Tibial artery (tissue), 4 donors: Measurements from ENCODE around the gene NLRC5.

Experiments used
- DNase-seq, 2 donors: peaks; one replicate each; pipeline ENCODE4 v3.0.0-alpha.2; 2019
- H3K27ac ChIP-seq, 2 donors: fragments of 200-600 bp; sonication (generic) in 1 of 2; 1 replicate in 1 of 2; 2 replicates in 1 of 2; pipeline ENCODE4 v1.5.1; 2018 to 2019; ENCODE audit warnings: mild to moderate bottlenecking in 1 of 2
- H3K27me3 ChIP-seq, 2 donors: fragments of 200-600 bp; sonication (generic) in 1 of 2; one replicate each; pipeline versions ENCODE4 v1.5.1 to v1.6.0; 2016 to 2019
- H3K36me3 ChIP-seq, 3 donors: fragments of 200-600 bp; sonication (generic) in 2 of 3; one replicate each; pipeline ENCODE4 v1.5.1; 2016 to 2019; ENCODE audit warnings: mild to moderate bottlenecking in 2 of 3
- H3K4me1 ChIP-seq, 4 donors: fragments of 200-600 bp; sonication (generic) in 2 of 4; 1 replicate in 3 of 4; 2 replicates in 1 of 4; pipeline ENCODE4 v1.5.1; 2016 to 2019
- H3K4me3 ChIP-seq, 2 donors: fragments of 200-600 bp; sonication (generic) in 1 of 2; 1 replicate in 1 of 2; 2 replicates in 1 of 2; pipeline ENCODE4 v1.5.1; 2018 to 2019; ENCODE audit warnings: mild to moderate bottlenecking in 2 of 2
- H3K9me3 ChIP-seq, 3 donors: fragments of 200-600 bp; sonication (generic) in 1 of 3; one replicate each; pipeline ENCODE4 v1.5.1; 2016 to 2019
- CTCF ChIP-seq, 2 experiments: fragments of 200-600 bp in 1 of 2; fragments of 450-650 bp in 1 of 2; IDR thresholded peaks; one replicate each; pipeline ENCODE4 v1.5.1; 2017 to 2019; ENCODE audit warnings: antibody characterized with exemption in 2 of 2, mild to moderate bottlenecking in 1 of 2, moderate library complexity in 1 of 2
- intact Hi-C: fragments of 100-400 bp; cut with DNase I; formaldehyde crosslinking; loops from one replicate; pipeline ENCODE4 v1.15.0; 2023; ENCODE audit warnings: low total_unique reads

The NLRC5 gene

GRCh38 chr16:56997931-56998330 is 8.6 kb downstream of the NLRC5 start:
- Histone ChIP-seq H3K27me3 (no peaks in the 10 kb centered on the region), H3K9me3 (no peaks in the 10 kb centered on the region), H3K36me3 (no peaks in the 10 kb centered on the region), H3K27ac (no peak overlapping the region), H3K4me3 (no peak overlapping the region), H3K4me1 (peaks cover 0 to 30% (median 26%) of the 10 kb centered on the region in 4 donors)
- no peak for DNase-seq
- intact Hi-C loops, result no loop called here
- no peak for TF ChIP-seq CTCF (IDR thresholded peaks at IDR 0.05)

GRCh38 chr16:56998352-56998751 is 9.0 kb downstream of the NLRC5 start:
- intact Hi-C loops, result no loop called here
- peaks cover 0 to 30% (median 26%) of the 10 kb centered on the region in 4 donors for H3K4me1 ChIP-seq
- no peaks in the 10 kb centered on the region for H3K36me3 ChIP-seq

DNA sequence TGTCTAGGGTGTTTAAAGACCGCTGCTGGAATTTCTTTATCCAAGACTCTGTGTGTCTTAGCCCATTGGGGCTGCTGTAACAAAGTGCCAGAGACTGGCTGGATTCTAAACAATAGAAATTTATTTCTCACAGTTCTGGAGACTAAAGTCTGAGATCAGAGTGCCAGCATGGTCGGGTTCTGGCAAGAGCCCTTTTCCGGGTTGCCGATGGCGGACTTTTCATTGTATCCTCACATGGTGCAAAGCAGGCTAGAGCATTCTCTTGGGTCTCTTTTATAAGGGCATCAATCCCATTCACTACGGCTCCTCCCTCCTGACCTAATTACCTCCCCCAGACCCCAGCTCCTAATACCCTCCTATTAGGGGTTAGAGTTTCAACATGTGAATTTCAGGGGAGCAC is 9.5 kb downstream of the NLRC5 start:
- Histone ChIP-seq H3K36me3 (no peaks in the 10 kb centered on the region), H3K27ac (peak overlapping the region; percentile 57 to 72), H3K4me3 (no peak overlapping the region), H3K9me3 (no peaks in the 10 kb centered on the region), H3K27me3 (no peaks in the 10 kb centered on the region), H3K4me1 (peaks cover 0 to 30% (median 26%) of the 10 kb centered on the region in 4 donors)
- no peak for DNase-seq
- intact Hi-C loops, result no loop called here
- no peak for TF ChIP-seq CTCF (IDR thresholded peaks at IDR 0.05)

More at GRCh38 chr16:56998352-56998751, 9.0 kb downstream of the NLRC5 start:
- TF ChIP-seq CTCF (IDR thresholded peaks at IDR 0.05), result no peak
- Histone ChIP-seq H3K4me3 (no peak overlapping the region), H3K27ac (no peak overlapping the region), H3K27me3 (no peaks in the 10 kb centered on the region), H3K9me3 (no peaks in the 10 kb centered on the region)
- no peak for DNase-seq

GRCh38 chr16:56999409-57000270 is 10.3 kb downstream of the NLRC5 start:
- Histone ChIP-seq H3K9me3 (no peaks in the 10 kb centered on the region), H3K4me1 (peaks cover 0 to 30% (median 26%) of the 10 kb centered on the region in 4 donors), H3K27ac (peak overlapping the region; percentile 57 to 72), H3K36me3 (peaks cover 0 to 6% (median 0%) of the 10 kb centered on the region in 3 donors), H3K4me3 (no peak overlapping the region), H3K27me3 (no peaks in the 10 kb centered on the region)
- DNase-seq, result no peak
- intact Hi-C loops, result no loop called here
- TF ChIP-seq CTCF (IDR thresholded peaks at IDR 0.05), result no peak

DNA sequence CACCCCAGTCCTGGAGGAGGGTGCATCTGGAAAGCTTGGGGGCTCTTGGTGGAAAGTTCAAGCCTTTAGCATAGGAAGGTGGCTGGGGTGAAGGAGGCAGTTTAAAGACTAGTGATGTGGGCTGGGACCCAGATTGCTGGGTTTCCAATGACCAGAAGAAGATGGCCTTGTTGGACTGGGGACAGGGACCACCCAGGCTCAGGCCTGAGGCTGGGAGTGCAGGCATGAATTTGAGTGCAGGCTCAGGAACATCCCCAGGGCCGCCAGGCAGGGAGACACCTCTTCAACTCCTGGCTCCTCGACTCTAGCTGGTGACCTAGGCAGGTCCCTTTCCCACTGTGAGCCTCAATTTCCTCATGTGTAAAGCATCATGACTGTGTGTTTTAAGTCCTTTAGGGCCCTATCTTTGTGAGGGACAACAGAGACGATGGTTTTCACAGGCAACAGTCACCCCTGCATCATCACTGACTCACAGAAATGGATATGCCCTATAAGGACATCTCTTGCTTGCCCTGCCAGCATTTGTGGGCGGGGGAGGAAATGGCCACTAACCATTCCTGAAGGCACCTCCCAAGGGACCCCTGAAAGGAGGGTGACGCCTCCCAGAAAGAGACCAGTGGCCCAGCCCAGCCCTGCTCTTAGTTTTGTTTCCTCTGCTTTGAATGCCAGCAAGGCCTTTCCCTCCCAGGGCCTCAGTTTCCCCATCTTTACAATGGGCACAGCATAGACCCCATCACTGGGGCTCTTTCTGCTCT is 11.1 kb downstream of the NLRC5 start:
- H3K27me3 ChIP-seq, result no peaks in the 10 kb centered on the region
- no peak for TF ChIP-seq CTCF (IDR thresholded peaks at IDR 0.05)
- peaks cover 0 to 30% (median 26%) of the 10 kb centered on the region in 4 donors for H3K4me1 ChIP-seq
- H3K4me3 ChIP-seq, result no peak overlapping the region
- H3K27ac ChIP-seq, result peak overlapping the region; percentile 57 to 72
- intact Hi-C loops, result no loop called here
- no peaks in the 10 kb centered on the region for H3K9me3 ChIP-seq
- peak; percentile 77 to 87 for DNase-seq
- peaks cover 0 to 8% (median 0%) of the 10 kb centered on the region in 3 donors for H3K36me3 ChIP-seq
